IPS-15b (cell line): Measurements from ENCODE around the gene CCL22.

ENCODE experiments used
- H3K27me3 ChIP-seq: one replicate; pipeline ENCODE4 v1.6.1; 2013; ENCODE audit warnings: low read length; ENCODE audit not compliant: control insufficient read depth, insufficient read depth
- H3K36me3 ChIP-seq: one replicate; pipeline ENCODE4 v1.6.1; 2013; ENCODE audit warnings: low read length; ENCODE audit not compliant: control insufficient read depth, insufficient read depth
- H3K4me1 ChIP-seq: one replicate; pipeline ENCODE4 v1.6.1; 2013; ENCODE audit warnings: mild to moderate bottlenecking, low read length; ENCODE audit not compliant: control insufficient read depth, insufficient read depth
- H3K4me3 ChIP-seq: one replicate; pipeline ENCODE4 v1.5.1; 2013; ENCODE audit warnings: low read depth, low read length
- H3K9ac ChIP-seq: one replicate; pipeline ENCODE4 v1.6.1; 2013; ENCODE audit warnings: low read depth, mild to moderate bottlenecking, low read length
- H3K9me3 ChIP-seq: one replicate; pipeline ENCODE4 v1.6.1; 2013; ENCODE audit warnings: mild to moderate bottlenecking, low read length; ENCODE audit not compliant: control insufficient read depth, insufficient read depth

CCL22 gene

DNA sequence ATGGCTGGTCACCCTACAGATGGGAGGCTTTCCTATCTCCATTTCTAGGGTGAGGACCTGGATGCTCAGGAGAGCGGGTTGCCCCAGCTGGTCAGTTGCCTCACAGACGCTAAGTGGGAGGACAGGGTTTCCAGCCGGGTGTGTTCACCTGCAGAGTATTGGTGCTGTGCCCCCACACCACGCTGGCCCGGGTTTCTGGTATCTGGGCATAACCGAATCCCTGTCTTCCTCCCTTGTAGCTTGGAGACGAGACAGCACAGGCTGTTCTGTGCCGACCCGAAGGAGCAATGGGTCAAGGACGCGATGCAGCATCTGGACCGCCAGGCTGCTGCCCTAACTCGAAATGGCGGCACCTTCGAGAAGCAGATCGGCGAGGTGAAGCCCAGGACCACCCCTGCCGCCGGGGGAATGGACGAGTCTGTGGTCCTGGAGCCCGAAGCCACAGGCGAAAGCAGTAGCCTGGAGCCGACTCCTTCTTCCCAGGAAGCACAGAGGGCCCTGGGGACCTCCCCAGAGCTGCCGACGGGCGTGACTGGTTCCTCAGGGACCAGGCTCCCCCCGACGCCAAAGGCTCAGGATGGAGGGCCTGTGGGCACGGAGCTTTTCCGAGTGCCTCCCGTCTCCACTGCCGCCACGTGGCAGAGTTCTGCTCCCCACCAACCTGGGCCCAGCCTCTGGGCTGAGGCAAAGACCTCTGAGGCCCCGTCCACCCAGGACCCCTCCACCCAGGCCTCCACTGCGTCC is 23.4 kb downstream of the CCL22 start:
- H3K36me3 ChIP-seq, result no peaks in the 10 kb centered on the region
- H3K9ac ChIP-seq, result no peak overlapping the region
- no peaks in the 10 kb centered on the region for H3K4me1 ChIP-seq
- no peak overlapping the region for H3K4me3 ChIP-seq
- no peaks in the 10 kb centered on the region for H3K27me3 ChIP-seq
- H3K9me3 ChIP-seq, result no peaks in the 10 kb centered on the region

DNA sequence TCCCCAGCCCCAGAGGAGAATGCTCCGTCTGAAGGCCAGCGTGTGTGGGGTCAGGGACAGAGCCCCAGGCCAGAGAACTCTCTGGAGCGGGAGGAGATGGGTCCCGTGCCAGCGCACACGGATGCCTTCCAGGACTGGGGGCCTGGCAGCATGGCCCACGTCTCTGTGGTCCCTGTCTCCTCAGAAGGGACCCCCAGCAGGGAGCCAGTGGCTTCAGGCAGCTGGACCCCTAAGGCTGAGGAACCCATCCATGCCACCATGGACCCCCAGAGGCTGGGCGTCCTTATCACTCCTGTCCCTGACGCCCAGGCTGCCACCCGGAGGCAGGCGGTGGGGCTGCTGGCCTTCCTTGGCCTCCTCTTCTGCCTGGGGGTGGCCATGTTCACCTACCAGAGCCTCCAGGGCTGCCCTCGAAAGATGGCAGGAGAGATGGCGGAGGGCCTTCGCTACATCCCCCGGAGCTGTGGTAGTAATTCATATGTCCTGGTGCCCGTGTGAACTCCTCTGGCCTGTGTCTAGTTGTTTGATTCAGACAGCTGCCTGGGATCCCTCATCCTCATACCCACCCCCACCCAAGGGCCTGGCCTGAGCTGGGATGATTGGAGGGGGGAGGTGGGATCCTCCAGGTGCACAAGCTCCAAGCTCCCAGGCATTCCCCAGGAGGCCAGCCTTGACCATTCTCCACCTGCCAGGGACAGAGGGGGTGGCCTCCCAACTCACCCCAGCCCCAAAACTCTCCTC is 24.1 kb downstream of the CCL22 start:
- Histone ChIP-seq H3K4me1 (no peaks in the 10 kb centered on the region), H3K36me3 (no peaks in the 10 kb centered on the region), H3K9ac (no peak overlapping the region), H3K4me3 (no peak overlapping the region), H3K27me3 (no peaks in the 10 kb centered on the region), H3K9me3 (no peaks in the 10 kb centered on the region)

DNA sequence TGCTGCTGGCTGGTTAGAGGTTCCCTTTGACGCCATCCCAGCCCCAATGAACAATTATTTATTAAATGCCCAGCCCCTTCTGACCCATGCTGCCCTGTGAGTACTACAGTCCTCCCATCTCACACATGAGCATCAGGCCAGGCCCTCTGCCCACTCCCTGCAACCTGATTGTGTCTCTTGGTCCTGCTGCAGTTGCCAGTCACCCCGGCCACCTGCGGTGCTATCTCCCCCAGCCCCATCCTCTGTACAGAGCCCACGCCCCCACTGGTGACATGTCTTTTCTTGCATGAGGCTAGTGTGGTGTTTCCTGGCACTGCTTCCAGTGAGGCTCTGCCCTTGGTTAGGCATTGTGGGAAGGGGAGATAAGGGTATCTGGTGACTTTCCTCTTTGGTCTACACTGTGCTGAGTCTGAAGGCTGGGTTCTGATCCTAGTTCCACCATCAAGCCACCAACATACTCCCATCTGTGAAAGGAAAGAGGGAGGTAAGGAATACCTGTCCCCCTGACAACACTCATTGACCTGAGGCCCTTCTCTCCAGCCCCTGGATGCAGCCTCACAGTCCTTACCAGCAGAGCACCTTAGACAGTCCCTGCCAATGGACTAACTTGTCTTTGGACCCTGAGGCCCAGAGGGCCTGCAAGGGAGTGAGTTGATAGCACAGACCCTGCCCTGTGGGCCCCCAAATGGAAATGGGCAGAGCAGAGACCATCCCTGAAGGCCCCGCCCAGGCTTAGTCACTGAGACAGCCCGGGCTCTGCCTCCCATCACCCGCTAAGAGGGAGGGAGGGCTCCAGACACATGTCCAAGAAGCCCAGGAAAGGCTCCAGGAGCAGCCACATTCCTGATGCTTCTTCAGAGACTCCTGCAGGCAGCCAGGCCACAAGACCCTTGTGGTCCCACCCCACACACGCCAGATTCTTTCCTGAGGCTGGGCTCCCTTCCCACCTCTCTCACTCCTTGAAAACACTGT is 25.0 kb downstream of the CCL22 start:
- Histone ChIP-seq H3K4me3 (no peak overlapping the region), H3K27me3 (no peaks in the 10 kb centered on the region), H3K36me3 (no peaks in the 10 kb centered on the region), H3K9me3 (no peaks in the 10 kb centered on the region), H3K4me1 (no peaks in the 10 kb centered on the region), H3K9ac (no peak overlapping the region)

DNA sequence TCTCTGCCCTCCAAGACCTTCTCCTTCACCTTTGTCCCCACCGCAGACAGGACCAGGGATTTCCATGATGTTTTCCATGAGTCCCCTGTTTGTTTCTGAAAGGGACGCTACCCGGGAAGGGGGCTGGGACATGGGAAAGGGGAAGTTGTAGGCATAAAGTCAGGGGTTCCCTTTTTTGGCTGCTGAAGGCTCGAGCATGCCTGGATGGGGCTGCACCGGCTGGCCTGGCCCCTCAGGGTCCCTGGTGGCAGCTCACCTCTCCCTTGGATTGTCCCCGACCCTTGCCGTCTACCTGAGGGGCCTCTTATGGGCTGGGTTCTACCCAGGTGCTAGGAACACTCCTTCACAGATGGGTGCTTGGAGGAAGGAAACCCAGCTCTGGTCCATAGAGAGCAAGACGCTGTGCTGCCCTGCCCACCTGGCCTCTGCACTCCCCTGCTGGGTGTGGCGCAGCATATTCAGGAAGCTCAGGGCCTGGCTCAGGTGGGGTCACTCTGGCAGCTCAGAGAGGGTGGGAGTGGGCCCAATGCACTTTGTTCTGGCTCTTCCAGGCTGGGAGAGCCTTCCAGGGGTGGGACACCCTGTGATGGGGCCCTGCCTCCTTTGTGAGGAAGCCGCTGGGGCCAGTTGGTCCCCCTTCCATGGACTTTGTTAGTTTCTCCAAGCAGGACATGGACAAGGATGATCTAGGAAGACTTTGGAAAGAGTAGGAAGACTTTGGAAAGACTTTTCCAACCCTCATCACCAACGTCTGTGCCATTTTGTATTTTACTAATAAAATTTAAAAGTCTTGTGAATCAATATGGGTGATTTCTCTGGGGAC is 25.9 kb downstream of the CCL22 start:
- no peaks in the 10 kb centered on the region for H3K36me3 ChIP-seq
- H3K4me3 ChIP-seq, result no peak overlapping the region
- H3K27me3 ChIP-seq, result no peaks in the 10 kb centered on the region
- H3K4me1 ChIP-seq, result no peaks in the 10 kb centered on the region
- H3K9me3 ChIP-seq, result no peaks in the 10 kb centered on the region
- H3K9ac ChIP-seq, result no peak overlapping the region

DNA sequence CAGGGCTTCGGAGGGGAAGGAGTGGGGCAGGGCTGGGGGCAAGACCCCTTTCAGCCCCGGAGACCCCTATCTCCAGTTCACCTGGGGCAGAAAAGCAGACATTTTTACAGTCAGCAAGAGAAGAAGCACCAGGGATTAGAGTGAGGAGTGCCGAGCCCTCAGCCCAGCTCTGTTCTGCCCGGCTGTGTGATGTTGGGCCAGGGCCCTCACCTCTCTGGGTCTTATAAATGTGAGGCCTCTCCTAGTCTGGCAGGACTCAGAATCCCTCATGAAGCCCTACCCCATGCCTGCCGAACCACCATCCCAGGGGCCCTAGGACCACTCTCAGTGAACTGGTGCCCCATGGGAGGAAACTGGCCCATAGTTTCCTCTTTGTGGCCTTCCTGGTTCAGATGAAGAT is 26.5 kb downstream of the CCL22 start:
- Histone ChIP-seq H3K9ac (no peak overlapping the region), H3K4me1 (no peaks in the 10 kb centered on the region), H3K27me3 (no peaks in the 10 kb centered on the region), H3K9me3 (no peaks in the 10 kb centered on the region), H3K4me3 (no peak overlapping the region), H3K36me3 (no peaks in the 10 kb centered on the region)

DNA sequence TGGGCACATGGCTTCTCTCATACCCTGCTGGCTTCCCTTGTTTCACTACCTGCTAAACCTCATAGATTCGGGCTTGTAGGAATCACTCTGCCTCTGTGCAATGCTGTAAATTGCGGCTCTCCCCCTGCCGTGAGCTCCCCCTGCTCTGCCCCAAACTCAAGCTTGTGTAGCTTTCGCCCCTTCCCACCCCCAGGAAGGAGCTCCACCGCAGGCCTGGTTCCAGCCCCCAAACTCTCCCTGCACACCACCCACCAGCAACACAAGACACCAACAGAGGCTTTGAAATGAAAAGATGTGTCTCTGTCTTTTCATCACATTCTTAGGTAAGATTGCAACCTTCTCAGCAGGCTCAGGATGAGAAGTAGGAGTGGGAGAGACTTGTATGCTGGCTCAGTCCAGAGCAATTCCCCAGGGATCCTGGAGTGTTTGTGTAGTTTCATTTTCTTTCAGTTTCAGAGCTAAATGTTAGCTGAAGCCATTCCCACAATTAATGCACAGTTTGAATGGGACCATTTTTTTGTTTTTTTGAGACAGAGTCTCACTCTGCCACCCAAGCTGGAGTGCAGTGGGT is 27.9 kb downstream of the CCL22 start:
- H3K4me1 ChIP-seq, result no peaks in the 10 kb centered on the region
- no peaks in the 10 kb centered on the region for H3K9me3 ChIP-seq
- no peak overlapping the region for H3K4me3 ChIP-seq
- no peaks in the 10 kb centered on the region for H3K36me3 ChIP-seq
- no peak overlapping the region for H3K9ac ChIP-seq
- no peaks in the 10 kb centered on the region for H3K27me3 ChIP-seq

DNA sequence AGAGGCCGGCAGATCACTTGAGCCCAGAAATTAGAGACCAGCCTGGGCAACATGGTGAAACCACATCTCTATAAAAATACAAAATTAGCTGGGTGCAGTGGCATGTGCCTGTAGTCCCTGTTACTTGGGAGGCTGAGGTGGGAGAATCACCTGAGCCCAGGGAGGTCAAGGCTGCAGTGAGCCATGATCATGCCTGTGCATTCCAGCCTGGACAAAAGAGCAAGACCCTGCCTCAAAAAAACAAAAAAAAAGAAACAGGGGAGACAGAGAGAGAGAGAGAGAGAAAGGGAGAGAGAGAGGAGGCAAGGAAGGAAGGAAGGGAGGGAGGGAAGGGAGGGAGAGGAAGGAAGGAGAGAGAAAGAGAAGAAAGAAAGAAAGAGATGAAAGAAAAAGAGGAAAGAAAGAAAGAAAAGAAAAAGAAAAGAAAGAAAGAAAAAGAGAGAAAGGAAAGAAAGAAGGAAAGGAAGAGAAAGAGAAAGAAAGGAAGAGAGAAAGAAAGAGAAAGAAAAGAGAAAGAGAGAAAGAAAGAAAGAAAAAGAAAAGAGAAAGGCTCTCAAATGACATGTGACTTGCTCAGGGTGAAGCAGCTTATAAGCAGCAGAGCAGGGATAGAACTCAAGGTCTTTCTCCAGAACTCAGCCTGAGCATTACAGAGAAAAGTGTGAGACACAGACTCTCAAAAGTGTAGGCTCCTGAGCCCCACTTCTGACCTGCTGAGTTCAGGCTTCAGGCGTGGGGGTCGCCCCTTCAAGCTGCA is 29.2 kb downstream of the CCL22 start:
- Histone ChIP-seq H3K27me3 (no peaks in the 10 kb centered on the region), H3K9ac (no peak overlapping the region), H3K36me3 (no peaks in the 10 kb centered on the region), H3K4me1 (no peaks in the 10 kb centered on the region), H3K4me3 (no peak overlapping the region), H3K9me3 (no peaks in the 10 kb centered on the region)

DNA sequence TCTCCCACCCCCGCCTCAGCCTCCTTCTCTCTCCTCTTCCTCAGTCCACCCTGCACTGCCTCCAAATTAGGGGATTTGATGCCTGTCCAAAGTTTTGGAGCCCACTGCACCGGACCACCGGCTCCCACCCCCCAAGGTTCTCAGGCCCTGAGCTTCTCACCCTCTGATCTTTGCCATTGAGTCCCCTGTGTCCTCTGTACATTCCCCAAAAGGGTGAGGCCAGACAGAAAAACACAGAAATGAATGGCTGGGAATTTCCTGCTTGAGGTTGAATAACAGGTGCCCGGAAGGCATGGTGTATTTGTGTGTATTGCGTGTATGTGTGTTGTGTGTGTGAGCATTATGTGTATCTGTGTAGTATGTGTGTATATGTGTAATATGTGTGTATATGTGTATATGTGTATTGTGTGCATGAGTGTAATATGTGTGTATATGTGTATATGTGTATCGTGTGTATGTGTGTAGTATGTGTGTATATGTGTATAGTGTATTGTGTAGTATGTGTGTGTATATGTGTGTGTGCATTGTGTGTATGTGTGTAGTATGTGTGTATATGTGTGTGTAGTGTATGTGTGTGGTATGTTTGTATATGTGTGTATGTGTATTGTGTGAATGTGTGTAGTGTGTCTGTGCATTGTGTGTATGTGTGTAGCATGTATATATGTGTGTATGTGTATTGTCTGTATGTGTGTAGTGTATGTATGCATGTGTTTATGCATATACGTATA is 29.9 kb downstream of the CCL22 start:
- H3K9me3 ChIP-seq, result no peaks in the 10 kb centered on the region
- no peaks in the 10 kb centered on the region for H3K36me3 ChIP-seq
- no peaks in the 10 kb centered on the region for H3K4me1 ChIP-seq
- no peaks in the 10 kb centered on the region for H3K27me3 ChIP-seq
- no peak overlapping the region for H3K4me3 ChIP-seq
- no peak overlapping the region for H3K9ac ChIP-seq

DNA sequence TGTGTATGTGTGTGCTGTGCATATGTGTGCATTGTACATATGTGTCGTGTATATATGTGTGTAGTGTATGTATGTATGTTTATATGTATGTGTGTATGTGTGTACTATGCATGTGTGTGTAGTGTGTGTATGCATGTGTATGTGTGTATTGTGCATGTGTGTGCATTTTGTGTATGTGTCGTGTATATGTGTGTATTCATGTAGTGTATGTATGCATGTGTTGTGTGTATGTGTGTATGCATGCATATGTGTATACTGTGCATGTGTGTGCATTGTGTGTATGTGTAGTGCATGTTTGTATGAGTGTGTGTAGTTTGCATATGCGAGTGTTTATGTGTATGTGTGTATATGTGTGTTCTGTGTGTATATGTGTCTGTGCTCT is 30.5 kb downstream of the CCL22 start:
- H3K4me3 ChIP-seq, result no peak overlapping the region
- no peaks in the 10 kb centered on the region for H3K4me1 ChIP-seq
- no peaks in the 10 kb centered on the region for H3K27me3 ChIP-seq
- H3K9me3 ChIP-seq, result no peaks in the 10 kb centered on the region
- no peaks in the 10 kb centered on the region for H3K36me3 ChIP-seq
- no peak overlapping the region for H3K9ac ChIP-seq

DNA sequence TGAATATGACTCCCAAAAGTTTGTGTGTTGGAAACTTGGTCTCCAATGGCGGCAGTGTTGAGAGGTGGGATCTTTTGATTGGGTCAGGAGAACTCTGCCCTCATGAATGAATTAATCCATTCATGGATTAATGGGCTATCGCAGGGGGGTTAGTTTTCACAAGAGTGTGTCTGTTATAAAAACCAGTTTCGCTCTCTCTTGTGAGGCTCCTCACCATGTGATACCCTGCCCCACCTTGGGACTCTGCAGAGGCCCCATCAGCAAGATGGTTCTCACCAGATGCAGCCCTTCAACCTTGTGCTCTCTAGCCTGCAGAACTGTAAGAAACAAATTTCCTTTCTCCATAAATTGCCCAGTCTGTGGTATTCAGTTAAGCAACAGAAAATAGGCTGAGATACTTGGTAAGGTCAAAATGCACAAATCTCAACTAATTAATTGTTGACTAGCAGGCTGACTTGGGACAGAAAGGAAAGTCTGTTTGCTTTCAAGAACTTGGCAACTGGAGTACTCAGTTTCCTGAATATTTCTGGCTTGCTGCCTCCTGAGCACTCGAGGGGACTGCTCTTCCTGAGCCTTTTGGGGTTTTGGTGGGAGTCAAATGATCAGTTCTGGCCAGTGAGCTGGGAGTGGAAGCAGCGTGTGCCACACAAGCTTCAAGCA is 32.2 kb downstream of the CCL22 start:
- Histone ChIP-seq H3K9me3 (no peaks in the 10 kb centered on the region), H3K9ac (no peak overlapping the region), H3K36me3 (no peaks in the 10 kb centered on the region), H3K4me3 (no peak overlapping the region), H3K27me3 (no peaks in the 10 kb centered on the region), H3K4me1 (no peaks in the 10 kb centered on the region)
